Coronary artery (tissue), 2 donors: ENCODE measurements around the gene CHEK1.

Experiments
- DNase-seq: peaks from one replicate; pipeline ENCODE4 v3.0.0-alpha.2; 2017; ENCODE audit warnings: low spot score
- H3K27ac ChIP-seq, 2 donors: fragments of 200-600 bp; sonication (generic); one replicate each; pipeline ENCODE4 v1.5.1; 2016 to 2019
- H3K4me3 ChIP-seq: fragments of 200-600 bp; sonication (generic); 2 replicates; pipeline ENCODE4 v1.5.1; 2016; ENCODE audit warnings: mild to moderate bottlenecking, moderate library complexity
- CTCF ChIP-seq: fragments of 200-600 bp; sonication (generic); IDR thresholded peaks from one replicate; pipeline ENCODE4 v1.5.1; 2019; ENCODE audit warnings: antibody characterized with exemption

Gene CHEK1

GRCh38 chr11:125649465-125650166, 24.7 kb downstream of the CHEK1 start:
- Histone ChIP-seq H3K27ac (no peak overlapping the region), H3K4me3 (no peak overlapping the region)
- DNase-seq = no peak
- TF ChIP-seq CTCF = no peak

GRCh38 chr11:125662689-125663088, 37.7 kb downstream of the CHEK1 start:
- Histone ChIP-seq H3K27ac (no peak overlapping the region), H3K4me3 (no peak overlapping the region)
- DNase-seq = no peak
- no peak for TF ChIP-seq CTCF

- Histone ChIP-seq H3K4me3 (no peak overlapping the region), H3K27ac (no peak overlapping the region)
- DNase-seq = no peak
- no peak for TF ChIP-seq CTCF
Observed at GRCh38 chr11:125663910-125664309, 38.9 kb downstream of the CHEK1 start.

- no peak for TF ChIP-seq CTCF
- H3K27ac ChIP-seq = no peak overlapping the region
- no peak overlapping the region for H3K4me3 ChIP-seq
- DNase-seq = no peak
Observed at GRCh38 chr11:125667151-125667550, 42.2 kb downstream of the CHEK1 start.

- H3K27ac ChIP-seq = no peak overlapping the region
- TF ChIP-seq CTCF = no peak
- H3K4me3 ChIP-seq = no peak overlapping the region
- no peak for DNase-seq
Observed at GRCh38 chr11:125670172-125670571, 45.2 kb downstream of the CHEK1 start.

- H3K4me3 ChIP-seq = no peak overlapping the region
- H3K27ac ChIP-seq = no peak overlapping the region
- DNase-seq = no peak
- no peak for TF ChIP-seq CTCF
Observed at GRCh38 chr11:125671561-125671960, 46.6 kb downstream of the CHEK1 start.

GRCh38 chr11:125674210-125674609, 49.2 kb downstream of the CHEK1 start:
- Histone ChIP-seq H3K27ac (no peak overlapping the region), H3K4me3 (no peak overlapping the region)
- TF ChIP-seq CTCF = no peak
- DNase-seq = no peak
